A549 (cell line): Measurements from ENCODE around the gene SHROOM1. TPM values are rescaled to one million over a fixed set of nuclear protein-coding genes. Genes with fewer than 3 reads are reported as not detected.

ENCODE experiments used
- ATAC-seq, 2 experiments: fragments of 200-7000 bp in 1 of 2; fragments of >200 bp in 1 of 2; cut with Nextera tagmentation in 1 of 2; cut with Tn5 transposase in 1 of 2; 3 replicates each; pipeline versions ENCODE4 v1.8.0 to v1.9.1; 2018 to 2020; ENCODE audit warnings: mild to moderate bottlenecking in 1 of 2, moderate library complexity in 1 of 2
- CTCF ChIA-PET: fragments of 300-600 bp; sonication (Branson Sonifier 250); formaldehyde crosslinking; extraction: SDS; loops from one replicate; lab custom pipeline; 2021; ENCODE audit warnings: antibody characterized with exemption, inconsistent platforms; lab: Yijun Ruan, JAX
- POLR2A ChIA-PET: fragments of 350-600 bp; formaldehyde crosslinking; extraction: SDS; loops from one replicate; lab custom pipeline; 2021; ENCODE audit warnings: antibody characterized with exemption, inconsistent platforms; lab: Yijun Ruan, JAX
- DNase-seq, 2 experiments: peaks; one replicate each; pipeline versions ENCODE4 v3.0.0 to v3.0.0-alpha.2; 2011 to 2016; ENCODE audit warnings: low read depth in 1 of 2, low spot score in 1 of 2
- FAIRE-seq: peaks from 2 replicates; lab custom pipeline; 2011; peaks lifted over from hg19 to GRCh38; lab: Jason Lieb, UNC
- H3K27ac ChIP-seq, 2 experiments: fragments of >200 bp; sonication (Bioruptor Twin); formaldehyde crosslinking; 3 replicates each; pipeline ENCODE4 v1.5.1; 2016 to 2017
- H3K4me1 ChIP-seq: fragments of >200 bp; sonication (Bioruptor Twin); formaldehyde crosslinking; 3 replicates; pipeline ENCODE4 v1.6.1; 2016
- H3K4me2 ChIP-seq: fragments of >200 bp; sonication (Bioruptor Twin); formaldehyde crosslinking; 3 replicates; pipeline ENCODE4 v1.6.1; 2016
- H3K4me3 ChIP-seq: fragments of >200 bp; sonication (Bioruptor Twin); formaldehyde crosslinking; 3 replicates; pipeline ENCODE4 v1.5.1; 2016
- H3K9me3 ChIP-seq: fragments of >200 bp; sonication (Bioruptor Twin); formaldehyde crosslinking; 3 replicates; pipeline ENCODE4 v1.6.1; 2016
- CHD4 ChIP-seq: fragments of 200-600 bp; sonication (generic); IDR thresholded peaks from 2 replicates; pipeline ENCODE4 v1.6.1; 2016; ENCODE audit warnings: antibody characterized with exemption, mild to moderate bottlenecking, borderline replicate concordance
- FOSL2 ChIP-seq, 2 experiments: fragments of 450-650 bp in 1 of 2; fragments of >200 bp in 1 of 2; sonication (Bioruptor Twin) in 1 of 2; formaldehyde crosslinking; IDR thresholded peaks; 2 replicates each; pipeline versions ENCODE4 v1.5.0 to v1.6.1; 2016 to 2020; ENCODE audit warnings: mild to moderate bottlenecking in 1 of 2, moderate library complexity in 1 of 2
- GATA3 ChIP-seq: IDR thresholded peaks from 2 replicates; pipeline ENCODE4 v1.6.1; 2012; ENCODE audit warnings: borderline replicate concordance
- HOXB13 ChIP-seq: fragments of 250-450 bp; sonication (Bioruptor Pico); IDR thresholded peaks from 2 replicates; pipeline ENCODE4 v1.5.0; 2020; ENCODE audit warnings: low read depth, mild to moderate bottlenecking, moderate library complexity
- JUN ChIP-seq, 2 experiments: fragments of >200 bp; sonication (Bioruptor Twin); formaldehyde crosslinking; IDR thresholded peaks; 2 replicates in 1 of 2; 3 replicates in 1 of 2; pipeline ENCODE4 v1.6.1; 2016 to 2017
- KDM1A ChIP-seq: fragments of 200-600 bp; sonication (generic); IDR thresholded peaks from 2 replicates; pipeline ENCODE4 v1.6.1; 2016; ENCODE audit warnings: low read depth, mild to moderate bottlenecking
- NFE2L2 ChIP-seq: fragments of 150-350 bp; conservative IDR thresholded peaks from 2 replicates; pipeline ENCODE4 v1.6.1; 2014; ENCODE audit warnings: low read length
- PHF8 ChIP-seq: fragments of 200-600 bp; sonication (generic); IDR thresholded peaks from 2 replicates; pipeline ENCODE4 v1.6.1; 2016; ENCODE audit warnings: low read depth, mild to moderate bottlenecking, antibody characterized with exemption, moderate library complexity, borderline replicate concordance
- POLR2A ChIP-seq: IDR thresholded peaks from 2 replicates; pipeline ENCODE4 v1.6.1; 2012; ENCODE audit warnings: mild to moderate bottlenecking, low read length
- POLR2AphosphoS2 ChIP-seq: conservative IDR thresholded peaks from 2 replicates; pipeline ENCODE4 v1.6.1; 2012; ENCODE audit warnings: low read length, improper control_type of control experiment, inconsistent platforms
- RARB ChIP-seq: fragments of 250-450 bp; sonication (Bioruptor Pico); IDR thresholded peaks from 2 replicates; pipeline ENCODE4 v1.8.0; 2021; ENCODE audit warnings: mild to moderate bottlenecking, moderate library complexity
- RCOR1 ChIP-seq: fragments of 150-350 bp; IDR thresholded peaks from 2 replicates; pipeline ENCODE4 v1.6.1; 2014; ENCODE audit warnings: antibody characterized with exemption, low read length, low read depth
- ZNF302 ChIP-seq: fragments of 250-450 bp; sonication (Bioruptor Pico); IDR thresholded peaks from 2 replicates; pipeline ENCODE4 v1.9.0; 2021; ENCODE audit warnings: inconsistent platforms, mild to moderate bottlenecking, moderate library complexity
- WGBS: methylation state at CpG from one replicate; pipeline ENCODE4 v1.1.6; 2017; ENCODE audit errors: missing lambda C conversion rate; 5-methylcytosine and 5-hydroxymethylcytosine counted together
- polyA plus RNA-seq, 4 experiments: library from polyadenylated mRNA; depleted of rRNA in 3 of 4; stranded (reverse); fragments of >200 nt; fragmentation: RNase III in 1 of 4; extraction: RNeasy Plus Mini Kit Qiagen cat#74134 plus additional on column Dnase treatment in 1 of 4; gene quantifications; 2 replicates in 3 of 4; 3 replicates in 1 of 4; pipeline ENCODE4 v1.2.3, GENCODE V29; 2011 to 2017
- TF ChIP-seq, protein P1 (sequence below): fragments of 250-450 bp; sonication (Bioruptor Pico); IDR thresholded peaks from 2 replicates; pipeline ENCODE4 v1.5.0; 2021; ENCODE audit warnings: mild to moderate bottlenecking, moderate library complexity, borderline replicate concordance
- TF ChIP-seq, protein P2 (sequence below): IDR thresholded peaks from 2 replicates; pipeline ENCODE4 v1.6.1; 2012; ENCODE audit warnings: low read depth, borderline replicate concordance
- TF ChIP-seq, protein P3 (sequence below): fragments of 450-650 bp; IDR thresholded peaks from 2 replicates; pipeline ENCODE4 v1.6.1; 2014; ENCODE audit warnings: antibody characterized with exemption
- TF ChIP-seq, protein P4 (sequence below): fragments of 200-600 bp; sonication (generic); IDR thresholded peaks from 2 replicates; pipeline ENCODE4 v1.6.1; 2016; ENCODE audit warnings: antibody characterized with exemption, mild to moderate bottlenecking, moderate library complexity
- TF ChIP-seq, protein P5 (sequence below): fragments of 150-350 bp; IDR thresholded peaks from 2 replicates; pipeline ENCODE4 v1.6.1; 2014; ENCODE audit warnings: low read depth, mild to moderate bottlenecking, low read length
- TF ChIP-seq, protein P6 (sequence below): IDR thresholded peaks from 2 replicates; pipeline ENCODE4 v1.6.1; 2012
- TF ChIP-seq, protein P7 (sequence below): IDR thresholded peaks from 2 replicates; pipeline ENCODE4 v1.6.1; 2012

SHROOM1 gene
- polyA plus RNA-seq, 2 of the 4 experiments (the other 2 are of a cell fraction), result 4.5 to 5.4 TPM

DNA sequence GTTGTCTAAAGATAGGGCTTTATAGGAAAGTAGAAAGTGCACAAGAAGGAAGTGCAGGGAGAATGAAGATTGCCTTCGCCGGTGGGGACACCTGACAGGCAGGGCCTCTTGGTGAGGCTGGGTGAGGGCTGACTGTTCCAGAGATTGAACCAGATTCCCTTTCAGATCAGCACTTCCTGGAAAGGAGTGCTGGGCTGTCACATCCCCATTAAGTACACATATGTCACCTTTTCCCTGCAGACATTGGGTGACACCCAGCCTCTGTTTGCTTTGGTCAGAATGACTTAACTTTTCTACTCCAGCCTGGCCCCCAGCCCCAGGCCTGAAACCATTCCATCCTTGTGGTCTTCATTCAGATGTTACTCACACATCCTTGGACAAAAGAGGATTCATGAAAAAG lies 7.4 kb upstream of the SHROOM1 start (continued):
- TF ChIP-seq FOSL2 (IDR thresholded peaks at IDR 0.05) (no peak), FOSL2 (CRISPR knock-in tag; IDR thresholded peaks at IDR 0.05) (no peak)

DNA sequence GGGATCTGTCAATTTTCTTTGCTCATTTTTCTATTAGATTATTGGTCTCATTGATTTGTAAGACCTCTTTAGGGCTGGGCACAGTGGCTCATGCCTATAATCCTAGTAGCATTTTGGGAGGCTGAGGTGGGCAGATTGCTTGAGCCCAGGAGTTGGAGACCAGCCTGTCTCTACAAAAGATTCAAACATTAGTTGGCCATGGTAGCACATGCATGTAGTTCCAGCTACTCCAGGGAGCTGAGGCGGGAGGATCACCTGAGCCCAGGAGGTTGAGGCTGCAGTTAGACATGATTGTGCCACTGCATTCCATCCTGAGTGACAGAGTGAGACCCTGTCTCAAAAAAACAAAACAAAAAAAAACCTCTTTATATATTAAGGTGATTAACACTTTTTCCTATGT lies 6.4 kb upstream of the SHROOM1 start:
- no peak overlapping the region for H3K4me2 ChIP-seq
- TF ChIP-seq POLR2A (no peak), GATA3 (no peak), PHF8 (no peak)
- TF ChIP-seq, protein P1, sequence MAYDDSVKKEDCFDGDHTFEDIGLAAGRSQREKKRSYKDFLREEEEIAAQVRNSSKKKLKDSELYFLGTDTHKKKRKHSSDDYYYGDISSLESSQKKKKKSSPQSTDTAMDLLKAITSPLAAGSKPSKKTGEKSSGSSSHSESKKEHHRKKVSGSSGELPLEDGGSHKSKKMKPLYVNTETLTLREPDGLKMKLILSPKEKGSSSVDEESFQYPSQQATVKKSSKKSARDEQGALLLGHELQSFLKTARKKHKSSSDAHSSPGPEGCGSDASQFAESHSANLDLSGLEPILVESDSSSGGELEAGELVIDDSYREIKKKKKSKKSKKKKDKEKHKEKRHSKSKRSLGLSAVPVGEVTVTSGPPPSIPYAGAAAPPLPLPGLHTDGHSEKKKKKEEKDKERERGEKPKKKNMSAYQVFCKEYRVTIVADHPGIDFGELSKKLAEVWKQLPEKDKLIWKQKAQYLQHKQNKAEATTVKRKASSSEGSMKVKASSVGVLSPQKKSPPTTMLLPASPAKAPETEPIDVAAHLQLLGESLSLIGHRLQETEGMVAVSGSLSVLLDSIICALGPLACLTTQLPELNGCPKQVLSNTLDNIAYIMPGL, result no peak
- TF ChIP-seq, protein P2, sequence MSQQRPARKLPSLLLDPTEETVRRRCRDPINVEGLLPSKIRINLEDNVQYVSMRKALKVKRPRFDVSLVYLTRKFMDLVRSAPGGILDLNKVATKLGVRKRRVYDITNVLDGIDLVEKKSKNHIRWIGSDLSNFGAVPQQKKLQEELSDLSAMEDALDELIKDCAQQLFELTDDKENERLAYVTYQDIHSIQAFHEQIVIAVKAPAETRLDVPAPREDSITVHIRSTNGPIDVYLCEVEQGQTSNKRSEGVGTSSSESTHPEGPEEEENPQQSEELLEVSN, result no peak
- DNase-seq, result no peak
- H3K9me3 ChIP-seq, result no peaks in the 10 kb centered on the region
- H3K27ac ChIP-seq, result no peak overlapping the region
- POLR2A ChIA-PET, result no interaction called here
- ATAC-seq, result no peak
- 75% methylated on average over 1 of the region's 1 CpG for WGBS
- H3K4me1 ChIP-seq, result peaks cover 4% of the 10 kb centered on the region; the same call in 1 of the 3 replicates
- CTCF ChIA-PET, result interaction anchor here (1.2 kb wide), 1 partner anchor 15 kb away, joined by 3 read pairs; no protein-coding TSS in a partner anchor
- H3K4me3 ChIP-seq, result no peak overlapping the region
- no peak for FAIRE-seq

DNA sequence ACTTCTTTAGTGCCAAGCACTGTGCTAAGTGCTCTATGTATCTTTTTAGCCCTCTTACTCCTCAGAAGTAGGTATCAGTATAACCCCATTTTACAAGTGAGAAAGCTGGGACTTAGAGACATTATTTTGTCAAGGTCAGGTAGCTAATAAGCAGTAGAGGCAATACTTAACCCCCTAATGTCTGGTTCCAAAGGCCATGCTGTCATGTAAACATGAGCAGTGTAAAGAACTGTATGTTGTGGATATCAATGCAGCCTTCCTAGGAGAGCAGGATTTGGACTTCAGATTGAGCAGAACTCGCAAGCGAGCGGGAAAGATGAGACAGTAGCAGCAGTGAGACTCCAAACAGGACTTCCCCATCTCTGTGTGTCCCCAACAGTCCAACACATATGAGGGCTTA lies 3.6 kb upstream of the SHROOM1 start:
- no peak for TF ChIP-seq CHD4
- TF ChIP-seq, protein P3, sequence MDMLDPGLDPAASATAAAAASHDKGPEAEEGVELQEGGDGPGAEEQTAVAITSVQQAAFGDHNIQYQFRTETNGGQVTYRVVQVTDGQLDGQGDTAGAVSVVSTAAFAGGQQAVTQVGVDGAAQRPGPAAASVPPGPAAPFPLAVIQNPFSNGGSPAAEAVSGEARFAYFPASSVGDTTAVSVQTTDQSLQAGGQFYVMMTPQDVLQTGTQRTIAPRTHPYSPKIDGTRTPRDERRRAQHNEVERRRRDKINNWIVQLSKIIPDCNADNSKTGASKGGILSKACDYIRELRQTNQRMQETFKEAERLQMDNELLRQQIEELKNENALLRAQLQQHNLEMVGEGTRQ, result no peak
- TF ChIP-seq RCOR1, result no peak
- TF ChIP-seq KDM1A, result no peak
- TF ChIP-seq JUN (IDR thresholded peaks at IDR 0.05), result no peak
- TF ChIP-seq RARB (CRISPR knock-in tag), result no peak
- TF ChIP-seq ZNF302 (CRISPR knock-in tag), result no peak
- TF ChIP-seq, protein P4, sequence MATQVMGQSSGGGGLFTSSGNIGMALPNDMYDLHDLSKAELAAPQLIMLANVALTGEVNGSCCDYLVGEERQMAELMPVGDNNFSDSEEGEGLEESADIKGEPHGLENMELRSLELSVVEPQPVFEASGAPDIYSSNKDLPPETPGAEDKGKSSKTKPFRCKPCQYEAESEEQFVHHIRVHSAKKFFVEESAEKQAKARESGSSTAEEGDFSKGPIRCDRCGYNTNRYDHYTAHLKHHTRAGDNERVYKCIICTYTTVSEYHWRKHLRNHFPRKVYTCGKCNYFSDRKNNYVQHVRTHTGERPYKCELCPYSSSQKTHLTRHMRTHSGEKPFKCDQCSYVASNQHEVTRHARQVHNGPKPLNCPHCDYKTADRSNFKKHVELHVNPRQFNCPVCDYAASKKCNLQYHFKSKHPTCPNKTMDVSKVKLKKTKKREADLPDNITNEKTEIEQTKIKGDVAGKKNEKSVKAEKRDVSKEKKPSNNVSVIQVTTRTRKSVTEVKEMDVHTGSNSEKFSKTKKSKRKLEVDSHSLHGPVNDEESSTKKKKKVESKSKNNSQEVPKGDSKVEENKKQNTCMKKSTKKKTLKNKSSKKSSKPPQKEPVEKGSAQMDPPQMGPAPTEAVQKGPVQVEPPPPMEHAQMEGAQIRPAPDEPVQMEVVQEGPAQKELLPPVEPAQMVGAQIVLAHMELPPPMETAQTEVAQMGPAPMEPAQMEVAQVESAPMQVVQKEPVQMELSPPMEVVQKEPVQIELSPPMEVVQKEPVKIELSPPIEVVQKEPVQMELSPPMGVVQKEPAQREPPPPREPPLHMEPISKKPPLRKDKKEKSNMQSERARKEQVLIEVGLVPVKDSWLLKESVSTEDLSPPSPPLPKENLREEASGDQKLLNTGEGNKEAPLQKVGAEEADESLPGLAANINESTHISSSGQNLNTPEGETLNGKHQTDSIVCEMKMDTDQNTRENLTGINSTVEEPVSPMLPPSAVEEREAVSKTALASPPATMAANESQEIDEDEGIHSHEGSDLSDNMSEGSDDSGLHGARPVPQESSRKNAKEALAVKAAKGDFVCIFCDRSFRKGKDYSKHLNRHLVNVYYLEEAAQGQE, result no peak
- TF ChIP-seq, protein P5, sequence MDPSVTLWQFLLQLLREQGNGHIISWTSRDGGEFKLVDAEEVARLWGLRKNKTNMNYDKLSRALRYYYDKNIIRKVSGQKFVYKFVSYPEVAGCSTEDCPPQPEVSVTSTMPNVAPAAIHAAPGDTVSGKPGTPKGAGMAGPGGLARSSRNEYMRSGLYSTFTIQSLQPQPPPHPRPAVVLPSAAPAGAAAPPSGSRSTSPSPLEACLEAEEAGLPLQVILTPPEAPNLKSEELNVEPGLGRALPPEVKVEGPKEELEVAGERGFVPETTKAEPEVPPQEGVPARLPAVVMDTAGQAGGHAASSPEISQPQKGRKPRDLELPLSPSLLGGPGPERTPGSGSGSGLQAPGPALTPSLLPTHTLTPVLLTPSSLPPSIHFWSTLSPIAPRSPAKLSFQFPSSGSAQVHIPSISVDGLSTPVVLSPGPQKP, result no peak
- TF ChIP-seq, protein P6, sequence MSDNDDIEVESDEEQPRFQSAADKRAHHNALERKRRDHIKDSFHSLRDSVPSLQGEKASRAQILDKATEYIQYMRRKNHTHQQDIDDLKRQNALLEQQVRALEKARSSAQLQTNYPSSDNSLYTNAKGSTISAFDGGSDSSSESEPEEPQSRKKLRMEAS, result no peak
- TF ChIP-seq, protein P7, sequence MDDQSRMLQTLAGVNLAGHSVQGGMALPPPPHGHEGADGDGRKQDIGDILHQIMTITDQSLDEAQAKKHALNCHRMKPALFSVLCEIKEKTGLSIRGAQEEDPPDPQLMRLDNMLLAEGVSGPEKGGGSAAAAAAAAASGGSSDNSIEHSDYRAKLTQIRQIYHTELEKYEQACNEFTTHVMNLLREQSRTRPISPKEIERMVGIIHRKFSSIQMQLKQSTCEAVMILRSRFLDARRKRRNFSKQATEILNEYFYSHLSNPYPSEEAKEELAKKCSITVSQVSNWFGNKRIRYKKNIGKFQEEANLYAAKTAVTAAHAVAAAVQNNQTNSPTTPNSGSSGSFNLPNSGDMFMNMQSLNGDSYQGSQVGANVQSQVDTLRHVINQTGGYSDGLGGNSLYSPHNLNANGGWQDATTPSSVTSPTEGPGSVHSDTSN, result no peak
- no peak for TF ChIP-seq NFE2L2
- no peak for TF ChIP-seq HOXB13
- no peak for TF ChIP-seq POLR2AphosphoS2
- FAIRE-seq (no peak), ATAC-seq (no peak), DNase-seq (no peak)
- Histone ChIP-seq H3K4me2 (no peak overlapping the region), H3K9me3 (no peaks in the 10 kb centered on the region), H3K4me1 (peaks cover 3% of the 10 kb centered on the region; the same call in 1 of the 3 replicates), H3K4me3 (no peak overlapping the region), H3K27ac (no peak overlapping the region)
- ChIA-PET CTCF (interaction anchor here (0.9 to 8.9 kb wide), 6 partner anchors 10 to 57 kb away, joined by 3 to 82 read pairs (median 3); partner anchors contain the start of genes GDF9 and UQCRQ), POLR2A (no interaction called here)
- WGBS, result 94% methylated on average over 3 of the region's 3 CpGs
